DND-41 (cell line): ENCODE results near the gene WDR44.

Experiments
- ATAC-seq: fragments of 200-7000 bp; cut with Tn5 transposase; 3 replicates; pipeline ENCODE4 v1.9.1; 2021; ENCODE audit warnings: low read depth; ENCODE audit not compliant: insufficient read depth
- DNase-seq: peaks from one replicate; pipeline ENCODE4 v3.0.0-alpha.2; 2020
- H2AFZ ChIP-seq: 2 replicates; pipeline ENCODE4 v1.6.0; 2012; ENCODE audit warnings: low read depth, low read length
- H3K27ac ChIP-seq: 2 replicates; pipeline ENCODE4 v1.5.1; 2012; ENCODE audit warnings: low read length, inconsistent platforms
- H3K27me3 ChIP-seq: fragments of 200-600 bp; sonication (generic); 2 replicates; pipeline ENCODE4 v1.6.0; 2012; ENCODE audit warnings: low read length, mild to moderate bottlenecking, inconsistent platforms; ENCODE audit not compliant: insufficient read depth, poor library complexity
- H3K36me3 ChIP-seq: 2 replicates; pipeline ENCODE4 v1.5.1; 2012; ENCODE audit warnings: low read length, inconsistent platforms; ENCODE audit not compliant: insufficient read depth
- H3K4me1 ChIP-seq: 2 replicates; pipeline ENCODE4 v1.5.1; 2012; ENCODE audit warnings: mild to moderate bottlenecking, low read length; ENCODE audit not compliant: insufficient read depth
- H3K4me2 ChIP-seq: 2 replicates; pipeline ENCODE4 v1.6.0; 2012; ENCODE audit warnings: mild to moderate bottlenecking, moderate library complexity, low read length, inconsistent platforms; ENCODE audit not compliant: insufficient read depth
- H3K4me3 ChIP-seq, 2 experiments: fragments of 200-600 bp in 1 of 2; shearing (Covaris generic) in 1 of 2; 2 replicates each; pipeline ENCODE4 v1.5.1; 2012 to 2016; ENCODE audit warnings: inconsistent platforms in 2 of 2, low read length in 2 of 2, mild to moderate bottlenecking in 2 of 2, low read depth in 1 of 2, moderate library complexity in 1 of 2
- H3K79me2 ChIP-seq: 2 replicates; pipeline ENCODE4 v1.6.0; 2012; ENCODE audit warnings: low read length, inconsistent platforms; ENCODE audit not compliant: insufficient read depth
- H3K9ac ChIP-seq: 2 replicates; pipeline ENCODE4 v1.6.0; 2012; ENCODE audit warnings: low read depth, mild to moderate bottlenecking, inconsistent platforms, low read length, moderate library complexity
- H3K9me3 ChIP-seq: 2 replicates; pipeline ENCODE4 v1.5.1; 2012; ENCODE audit warnings: low read length, moderate library complexity, mild to moderate bottlenecking, inconsistent platforms; ENCODE audit not compliant: insufficient read depth, severe bottlenecking
- H4K20me1 ChIP-seq: 2 replicates; pipeline ENCODE4 v1.6.0; 2012; ENCODE audit warnings: low read length; ENCODE audit not compliant: insufficient read depth
- EZH2 ChIP-seq: IDR thresholded peaks from 3 replicates; pipeline ENCODE4 v1.6.1; 2012; ENCODE audit warnings: borderline replicate concordance, low read depth, mild to moderate bottlenecking, moderate library complexity, low read length, inconsistent platforms; ENCODE audit not compliant: severe bottlenecking
- TF ChIP-seq, protein P1 (sequence below): IDR thresholded peaks from 2 replicates; pipeline ENCODE4 v1.5.1; 2012; ENCODE audit warnings: borderline replicate concordance, low read length, moderate library complexity, mild to moderate bottlenecking; ENCODE audit not compliant: poor library complexity, severe bottlenecking; ENCODE audit errors: extremely low read depth

WDR44 gene

GRCh38 chrX:118420462-118420861, 74.6 kb downstream of the WDR44 start:
- TF ChIP-seq, protein P1, sequence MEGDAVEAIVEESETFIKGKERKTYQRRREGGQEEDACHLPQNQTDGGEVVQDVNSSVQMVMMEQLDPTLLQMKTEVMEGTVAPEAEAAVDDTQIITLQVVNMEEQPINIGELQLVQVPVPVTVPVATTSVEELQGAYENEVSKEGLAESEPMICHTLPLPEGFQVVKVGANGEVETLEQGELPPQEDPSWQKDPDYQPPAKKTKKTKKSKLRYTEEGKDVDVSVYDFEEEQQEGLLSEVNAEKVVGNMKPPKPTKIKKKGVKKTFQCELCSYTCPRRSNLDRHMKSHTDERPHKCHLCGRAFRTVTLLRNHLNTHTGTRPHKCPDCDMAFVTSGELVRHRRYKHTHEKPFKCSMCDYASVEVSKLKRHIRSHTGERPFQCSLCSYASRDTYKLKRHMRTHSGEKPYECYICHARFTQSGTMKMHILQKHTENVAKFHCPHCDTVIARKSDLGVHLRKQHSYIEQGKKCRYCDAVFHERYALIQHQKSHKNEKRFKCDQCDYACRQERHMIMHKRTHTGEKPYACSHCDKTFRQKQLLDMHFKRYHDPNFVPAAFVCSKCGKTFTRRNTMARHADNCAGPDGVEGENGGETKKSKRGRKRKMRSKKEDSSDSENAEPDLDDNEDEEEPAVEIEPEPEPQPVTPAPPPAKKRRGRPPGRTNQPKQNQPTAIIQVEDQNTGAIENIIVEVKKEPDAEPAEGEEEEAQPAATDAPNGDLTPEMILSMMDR, result no peak
- no peak for TF ChIP-seq EZH2
- Histone ChIP-seq H2AFZ (no peak overlapping the region), H3K4me3 (no peak overlapping the region), H4K20me1 (no peaks in the 10 kb centered on the region), H3K27ac (no peak overlapping the region), H3K36me3 (no peaks in the 10 kb centered on the region), H3K4me1 (no peaks in the 10 kb centered on the region), H3K9ac (no peak overlapping the region), H3K4me2 (no peak overlapping the region), H3K79me2 (no peaks in the 10 kb centered on the region), H3K27me3 (no peaks in the 10 kb centered on the region), H3K9me3 (no peaks in the 10 kb centered on the region)
- DNase-seq (no peak), ATAC-seq (0 out of 3 replicates have a peak, but pooled peaks have one; percentile 49)

- Histone ChIP-seq H3K9ac (no peak overlapping the region), H3K27ac (no peak overlapping the region), H3K36me3 (no peaks in the 10 kb centered on the region), H4K20me1 (no peaks in the 10 kb centered on the region), H2AFZ (no peak overlapping the region), H3K4me1 (no peaks in the 10 kb centered on the region), H3K4me2 (no peak overlapping the region), H3K9me3 (no peaks in the 10 kb centered on the region), H3K4me3 (no peak overlapping the region), H3K27me3 (no peaks in the 10 kb centered on the region), H3K79me2 (no peaks in the 10 kb centered on the region)
- ATAC-seq, result no peak
- TF ChIP-seq EZH2, result no peak
- TF ChIP-seq, protein P1, result no peak
- no peak for DNase-seq
Observed at GRCh38 chrX:118423558-118423957, 77.7 kb downstream of the WDR44 start.

- Histone ChIP-seq H3K79me2 (no peaks in the 10 kb centered on the region), H3K9me3 (no peaks in the 10 kb centered on the region), H3K36me3 (peaks cover 9% of the 10 kb centered on the region; the same call in 1 of the 2 replicates), H3K27ac (no peak overlapping the region), H2AFZ (no peak overlapping the region), H3K9ac (no peak overlapping the region), H3K4me1 (no peaks in the 10 kb centered on the region), H3K27me3 (no peaks in the 10 kb centered on the region), H4K20me1 (no peaks in the 10 kb centered on the region), H3K4me3 (no peak overlapping the region), H3K4me2 (no peak overlapping the region)
- no peak for TF ChIP-seq EZH2
- TF ChIP-seq, protein P1, result no peak
- ATAC-seq (no peak), DNase-seq (no peak)
Observed at GRCh38 chrX:118432799-118433198, 86.9 kb downstream of the WDR44 start.

DNA sequence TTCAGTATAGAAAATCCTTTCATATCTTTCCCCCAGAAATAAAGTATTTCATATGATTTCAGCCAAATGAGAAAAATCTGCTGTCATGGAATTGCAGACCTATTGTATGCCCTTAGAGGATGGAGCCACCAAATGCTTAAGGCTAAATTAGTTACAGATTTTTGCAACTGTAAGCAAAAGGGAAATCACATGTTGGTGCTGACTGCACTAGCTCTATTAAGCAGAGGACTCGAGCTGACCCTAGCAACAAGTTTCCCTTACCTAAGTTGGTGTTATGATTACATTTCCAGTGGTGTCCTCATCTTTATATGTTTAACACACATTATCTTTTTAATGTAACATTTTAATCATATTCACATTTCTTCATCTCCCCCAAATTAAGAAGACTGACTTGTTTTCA, 91.4 kb downstream of the WDR44 start:
- no peak for ATAC-seq
- DNase-seq, result no peak
- Histone ChIP-seq H3K27ac (no peak overlapping the region), H3K4me3 (no peak overlapping the region), H3K79me2 (no peaks in the 10 kb centered on the region), H4K20me1 (no peaks in the 10 kb centered on the region), H3K9ac (no peak overlapping the region), H2AFZ (no peak overlapping the region), H3K4me1 (no peaks in the 10 kb centered on the region), H3K36me3 (peaks cover 4% of the 10 kb centered on the region; the same call in 1 of the 2 replicates), H3K27me3 (no peaks in the 10 kb centered on the region), H3K4me2 (no peak overlapping the region), H3K9me3 (no peaks in the 10 kb centered on the region)
- TF ChIP-seq, protein P1, result no peak
- no peak for TF ChIP-seq EZH2
